Peyer's patch (tissue), 4 donors: Measurements from ENCODE around the gene MT1B.

Experiments
- CTCF ChIP-seq, 6 experiments: fragments of 450-650 bp in 4 of 6; fragments of 200-600 bp in 2 of 6; sonication (generic) in 1 of 6; IDR thresholded peaks; one replicate each; pipeline ENCODE4 v1.5.1; 2017 to 2019; ENCODE audit warnings: antibody characterized with exemption in 6 of 6, mild to moderate bottlenecking in 3 of 6, moderate library complexity in 1 of 6
- POLR2A ChIP-seq, 2 donors: fragments of 450-650 bp; IDR thresholded peaks; one replicate each; pipeline ENCODE4 v1.5.1; 2017; ENCODE audit warnings: antibody characterized with exemption in 2 of 2, mild to moderate bottlenecking in 2 of 2, moderate library complexity in 2 of 2

- TF ChIP-seq CTCF (IDR thresholded peaks at IDR 0.05) = no peak
- no peak for TF ChIP-seq POLR2A (IDR thresholded peaks at IDR 0.05)
Observed at GRCh38 chr16:56691885-56692284, 40.2 kb downstream of the MT1B start.
